ENCODE results near the gene BFAR. TPM values are rescaled to one million over a fixed set of nuclear protein-coding genes. Genes with fewer than 3 reads are reported as not detected.
"Not testable (repeated sequence)": the region's sequence is repeated elsewhere in the genome, so short reads cannot be mapped to it uniquely, and the experiment has no call there.

Gene BFAR
- total RNA-seq, 1 experiment from 2014 or later = 91.7 TPM

DNA sequence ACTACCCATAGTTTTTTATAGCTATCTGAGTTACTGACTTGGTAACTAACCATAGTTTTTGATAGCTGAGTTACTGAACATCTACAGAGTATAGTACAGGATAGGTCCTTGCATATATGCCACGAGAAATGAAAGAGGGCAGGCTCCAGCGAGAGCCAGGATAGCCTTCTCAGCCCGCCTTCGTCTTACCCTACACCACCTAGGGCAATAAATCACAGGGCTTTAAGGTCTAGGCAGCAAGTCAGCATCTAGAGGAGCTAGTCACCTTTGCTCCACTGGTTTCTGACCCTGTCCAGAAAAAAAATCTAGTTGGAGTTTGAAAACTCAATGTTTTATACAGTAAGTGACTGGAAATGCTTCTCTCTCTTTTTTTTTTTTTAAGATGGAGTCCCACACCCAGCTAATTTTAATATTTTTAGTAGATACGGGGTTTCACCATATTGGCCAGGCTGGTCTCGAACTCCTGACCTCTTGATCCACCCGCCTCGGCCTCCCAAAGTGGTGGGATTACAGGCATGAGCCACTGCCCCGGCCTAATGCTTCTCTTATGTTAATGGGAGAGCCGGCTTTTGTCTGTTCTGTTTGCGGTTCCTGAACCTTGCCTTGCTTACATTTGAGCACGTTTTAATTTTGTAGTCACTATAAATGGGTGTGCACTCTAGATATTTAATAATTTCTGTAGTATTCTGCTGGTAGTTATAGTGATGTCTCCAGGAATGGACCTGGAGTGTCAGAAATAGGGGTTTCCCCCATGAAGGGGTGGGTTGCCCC is 2.8 kb downstream of the BFAR start:
- Histone ChIP-seq H3K4ac (ENCODE audit: low read depth, low read length) (no peak overlapping the region), H3K56ac (ENCODE audit: insufficient read length, low read depth, low read length) (no peak overlapping the region), H2AFZ (ENCODE audit: low read length) (no peak overlapping the region), H3K14ac (ENCODE audit: insufficient read depth, low read length) (no peak overlapping the region), H3K27ac (ENCODE audit: insufficient read length, low read depth, low read length) (peak overlapping the region; percentile 3), H4K8ac (replicated peaks; ENCODE audit: insufficient read length, low read depth, low read length) (no peak overlapping the region), H3K4me1 (ENCODE audit: insufficient read depth, low read length) (peaks cover 5% of the 10 kb centered on the region; the same call in 1 of the 2 replicates), H4K91ac (ENCODE audit: insufficient read length, low read depth, low read length) (no peak overlapping the region), H4K5ac (ENCODE audit: insufficient read length, low read depth, low read length) (no peak overlapping the region), H3K79me1 (ENCODE audit: insufficient read depth, low read depth, low read length, poor library complexity, severe bottlenecking) (peaks cover 18% of the 10 kb centered on the region), H3K9ac (ENCODE audit: extremely low read depth, insufficient read length, low read length) (no peak overlapping the region), H2BK15ac (ENCODE audit: low read depth, low read length) (no peak overlapping the region), H2AK5ac (ENCODE audit: insufficient read length, low read length) (no peak overlapping the region), H3K79me2 (ENCODE audit: insufficient read depth, low read length) (peaks cover 27% of the 10 kb centered on the region; the same call in 1 of the 2 replicates), H3K23ac (ENCODE audit: insufficient read length, low read depth, low read length) (no peak overlapping the region), H3K23me2 (ENCODE audit: insufficient read length, low read depth, low read length, poor library complexity, severe bottlenecking) (peaks cover 11% of the 10 kb centered on the region), H3K9me3 (ENCODE audit: control insufficient read depth, low read depth, low read length) (no peaks in the 10 kb centered on the region), H2BK20ac (ENCODE audit: low read depth, low read length, poor library complexity, severe bottlenecking) (no peak overlapping the region), H3T11ph (ENCODE audit: low read length) (peak overlapping the region; percentile 68), H3K4me2 (ENCODE audit: insufficient read depth, insufficient read length, low read length) (peak overlapping the region; percentile 86), H4K20me1 (ENCODE audit: control insufficient read depth, insufficient read depth, insufficient read length) (no peaks in the 10 kb centered on the region), H3K27me3 (ENCODE audit: insufficient read depth, low read length) (no peaks in the 10 kb centered on the region), H3K18ac (ENCODE audit: insufficient read length, low read depth, low read length) (no peak overlapping the region), H2BK5ac (ENCODE audit: insufficient read length, low read length) (no peak overlapping the region), H2BK120ac (ENCODE audit: low read depth, low read length, poor library complexity, severe bottlenecking) (no peak overlapping the region), H2BK12ac (ENCODE audit: insufficient read length, low read depth, low read length) (no peak overlapping the region)
- H3K4me3 Mint-ChIP-seq = peak overlapping the region; percentile 35 to 100
- no peaks in the 10 kb centered on the region for H3K9me3 Mint-ChIP-seq
- TF ChIP-seq, protein P1, sequence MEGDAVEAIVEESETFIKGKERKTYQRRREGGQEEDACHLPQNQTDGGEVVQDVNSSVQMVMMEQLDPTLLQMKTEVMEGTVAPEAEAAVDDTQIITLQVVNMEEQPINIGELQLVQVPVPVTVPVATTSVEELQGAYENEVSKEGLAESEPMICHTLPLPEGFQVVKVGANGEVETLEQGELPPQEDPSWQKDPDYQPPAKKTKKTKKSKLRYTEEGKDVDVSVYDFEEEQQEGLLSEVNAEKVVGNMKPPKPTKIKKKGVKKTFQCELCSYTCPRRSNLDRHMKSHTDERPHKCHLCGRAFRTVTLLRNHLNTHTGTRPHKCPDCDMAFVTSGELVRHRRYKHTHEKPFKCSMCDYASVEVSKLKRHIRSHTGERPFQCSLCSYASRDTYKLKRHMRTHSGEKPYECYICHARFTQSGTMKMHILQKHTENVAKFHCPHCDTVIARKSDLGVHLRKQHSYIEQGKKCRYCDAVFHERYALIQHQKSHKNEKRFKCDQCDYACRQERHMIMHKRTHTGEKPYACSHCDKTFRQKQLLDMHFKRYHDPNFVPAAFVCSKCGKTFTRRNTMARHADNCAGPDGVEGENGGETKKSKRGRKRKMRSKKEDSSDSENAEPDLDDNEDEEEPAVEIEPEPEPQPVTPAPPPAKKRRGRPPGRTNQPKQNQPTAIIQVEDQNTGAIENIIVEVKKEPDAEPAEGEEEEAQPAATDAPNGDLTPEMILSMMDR (conservative IDR thresholded peaks at IDR 0.05) = no peak
- H3K27me3 Mint-ChIP-seq (ENCODE audit: low read depth) = no peaks in the 10 kb centered on the region
- H3K27ac Mint-ChIP-seq = peak overlapping the region; percentile 80 to 99 (median 98)
- WGBS (ENCODE audit: extremely low coverage, insufficient read length, low lambda C conversion rate) = no CpG with 5 or more reads among the region's 12 CpGs
- H3K4me1 Mint-ChIP-seq = peaks cover 52 to 68% of the 10 kb centered on the region in 2 experiments
- H3K36me3 Mint-ChIP-seq (ENCODE audit: insufficient read depth in 1 of 3, low read depth in 3 of 3) = peaks cover 12 to 39% (median 30%) of the 10 kb centered on the region in 3 experiments; a peak in 6 of 7 replicates
- DNase-seq = no peak

DNA sequence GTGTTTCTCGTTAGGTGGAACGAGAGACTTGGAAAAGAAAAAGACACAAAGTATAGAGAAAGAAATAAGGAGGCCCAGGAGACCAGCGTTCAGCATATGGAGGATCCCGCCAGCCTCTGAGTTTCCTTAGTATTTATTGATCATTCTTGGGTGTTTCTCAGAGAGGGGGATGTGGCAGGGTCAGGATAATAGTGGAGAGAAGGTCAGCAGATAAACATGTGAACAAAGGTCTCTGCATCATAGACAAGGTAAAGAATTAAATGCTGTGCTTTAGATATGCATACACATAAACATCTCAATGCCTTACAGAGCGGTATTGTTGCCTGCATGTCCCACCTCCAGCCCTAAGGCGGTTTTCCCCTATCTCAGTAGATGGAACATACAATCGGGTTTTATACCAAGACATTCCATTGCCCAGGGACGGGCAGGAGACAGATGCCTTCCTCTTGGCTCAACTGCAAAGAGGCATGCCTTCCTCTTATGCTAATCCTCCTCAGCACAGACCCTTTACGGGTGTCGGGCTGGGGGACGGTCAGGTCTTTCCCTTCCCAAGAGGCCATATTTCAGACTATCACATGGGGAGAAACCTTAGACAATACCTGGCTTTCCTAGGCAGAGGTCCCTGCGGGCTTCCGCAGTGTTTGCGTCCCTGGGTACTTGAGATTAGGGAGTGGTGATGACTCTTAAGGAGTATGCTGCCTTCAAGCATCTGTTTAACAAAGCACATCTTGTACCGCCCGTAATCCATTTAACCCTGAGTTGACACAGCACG is 3.6 kb downstream of the BFAR start:
- no CpG with 5 or more reads among the region's 17 CpGs for WGBS (ENCODE audit: extremely low coverage, insufficient read length, low lambda C conversion rate)
- Histone ChIP-seq H3K79me1 (ENCODE audit: insufficient read depth, low read depth, low read length, poor library complexity, severe bottlenecking) (peaks cover 18% of the 10 kb centered on the region), H3K4me2 (ENCODE audit: insufficient read depth, insufficient read length, low read length) (peak overlapping the region; percentile 48), H3K79me2 (ENCODE audit: insufficient read depth, low read length) (peaks cover 27% of the 10 kb centered on the region; the same call in 1 of the 2 replicates), H3K23me2 (ENCODE audit: insufficient read length, low read depth, low read length, poor library complexity, severe bottlenecking) (peaks cover 11% of the 10 kb centered on the region)
- Mint-ChIP-seq H3K27ac (peak overlapping the region; percentile 80 to 99 (median 98)), H3K4me1 (peaks cover 58 to 73% of the 10 kb centered on the region in 2 experiments), H3K36me3 (ENCODE audit: insufficient read depth in 1 of 3, low read depth in 3 of 3) (peaks cover 12 to 43% (median 30%) of the 10 kb centered on the region in 3 experiments; a peak in 6 of 7 replicates), H3K4me3 (peak overlapping the region; percentile 35 to 100)
- H3K9me3 Mint-ChIP-seq; H2BK5ac ChIP-seq (ENCODE audit: insufficient read length, low read length); H3K27ac ChIP-seq (ENCODE audit: insufficient read length, low read depth, low read length); H3T11ph ChIP-seq (ENCODE audit: low read length); H2BK20ac ChIP-seq (ENCODE audit: low read depth, low read length, poor library complexity, severe bottlenecking); H2BK12ac ChIP-seq (ENCODE audit: insufficient read length, low read depth, low read length); H4K5ac ChIP-seq (ENCODE audit: insufficient read length, low read depth, low read length); H2BK120ac ChIP-seq (ENCODE audit: low read depth, low read length, poor library complexity, severe bottlenecking); H3K4me1 ChIP-seq (ENCODE audit: insufficient read depth, low read length); H3K18ac ChIP-seq (ENCODE audit: insufficient read length, low read depth, low read length); H4K8ac ChIP-seq (replicated peaks; ENCODE audit: insufficient read length, low read depth, low read length); H3K4ac ChIP-seq (ENCODE audit: low read depth, low read length); H3K23ac ChIP-seq (ENCODE audit: insufficient read length, low read depth, low read length); H3K9ac ChIP-seq (ENCODE audit: extremely low read depth, insufficient read length, low read length); H4K20me1 ChIP-seq (ENCODE audit: control insufficient read depth, insufficient read depth, insufficient read length); H2AFZ ChIP-seq (ENCODE audit: low read length); H3K56ac ChIP-seq (ENCODE audit: insufficient read length, low read depth, low read length); H3K9me3 ChIP-seq (ENCODE audit: control insufficient read depth, low read depth, low read length); H4K91ac ChIP-seq (ENCODE audit: insufficient read length, low read depth, low read length); H2BK15ac ChIP-seq (ENCODE audit: low read depth, low read length); H3K27me3 ChIP-seq (ENCODE audit: insufficient read depth, low read length); H2AK5ac ChIP-seq (ENCODE audit: insufficient read length, low read length); H3K27me3 Mint-ChIP-seq (ENCODE audit: low read depth); DNase-seq; H3K14ac ChIP-seq (ENCODE audit: insufficient read depth, low read length): not testable (repeated sequence)
